ENCODE measurements around the gene AOPEP. TPM values are rescaled to one million over a fixed set of nuclear protein-coding genes. Genes with fewer than 3 reads are reported as not detected.

The AOPEP gene
- total RNA-seq, 4 donors from 2014 or later = 56.5 to 160 (median 103) TPM

GRCh38 chr9:95102001-95102433 is 375.5 kb downstream of the AOPEP start:
- intact Hi-C loops (cut with DNase I; ENCODE audit: low total_unique reads) (no loop called here), in situ Hi-C loops (cut with MboI; ENCODE audit: low sequenced_read_pairs in 4 of 4) (no loop called here)
- DNase-seq = peak in 1 of 2 donors; percentile 48
- no peak overlapping the region for H3K4me3 ChIP-seq
- no peaks in the 10 kb centered on the region for H3K27me3 ChIP-seq
- TF ChIP-seq POLR2A (IDR thresholded peaks at IDR 0.05) = no peak
- no peak for TF ChIP-seq CTCF (IDR thresholded peaks at IDR 0.05 in 4 of 5, conservative IDR thresholded peaks at IDR 0.05 in 1 of 5)
- peaks cover 67 to 76% of the 10 kb centered on the region in 2 donors for H3K4me1 ChIP-seq
- no peaks in the 10 kb centered on the region for H3K36me3 ChIP-seq
- peak; percentile 35 to 43 for ATAC-seq
- H3K27ac ChIP-seq = peak overlapping the region; percentile 87 to 96 (median 90)
- H3K9me3 ChIP-seq = no peaks in the 10 kb centered on the region

DNA sequence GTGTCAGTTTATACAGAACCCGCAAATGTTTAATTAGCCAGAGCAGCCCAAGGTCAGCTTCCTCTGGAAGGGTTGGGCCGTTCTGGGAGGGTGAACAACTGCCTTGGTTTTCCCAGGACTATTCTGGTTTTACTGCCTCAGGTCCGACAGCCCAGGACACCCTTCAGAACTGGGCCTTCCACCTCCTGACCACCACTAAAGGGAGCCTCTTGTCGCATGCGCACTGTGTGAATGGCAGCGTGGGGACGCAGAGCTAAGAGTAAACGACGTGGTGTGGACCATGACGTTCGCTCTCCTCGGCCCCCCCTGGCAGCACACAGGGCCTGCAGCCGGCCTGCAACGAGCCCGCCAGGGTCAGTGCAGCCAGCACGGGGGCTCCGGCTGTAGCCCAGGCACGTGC is 376.1 kb downstream of the AOPEP start:
- peaks cover 67 to 77% of the 10 kb centered on the region in 2 donors for H3K4me1 ChIP-seq

DNA sequence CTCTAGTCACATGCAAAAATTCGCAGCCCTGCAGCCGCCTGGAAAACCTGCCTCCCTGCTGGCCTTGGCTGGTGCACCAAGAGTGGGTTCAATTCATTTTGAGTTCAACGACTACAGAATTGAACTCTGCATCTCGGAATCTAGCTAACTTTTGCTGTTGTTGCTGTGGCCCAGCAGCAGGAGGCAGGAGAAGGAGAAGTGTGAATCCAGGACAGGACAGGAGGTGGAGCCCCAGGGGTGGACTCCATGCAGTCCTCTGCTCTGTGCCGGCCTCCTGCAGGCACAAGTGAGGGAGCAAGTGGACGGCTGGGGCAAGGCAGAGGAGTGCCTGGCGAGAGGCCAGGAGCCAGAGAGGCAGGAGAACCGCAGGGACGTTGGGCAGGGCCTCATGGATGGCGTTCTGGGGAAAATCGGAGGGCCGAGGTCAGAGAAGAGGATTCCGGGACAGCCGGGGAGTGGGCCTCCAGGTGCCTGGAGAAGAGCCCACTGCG is 376.8 kb downstream of the AOPEP start:
- no peaks in the 10 kb centered on the region for H3K9me3 ChIP-seq
- DNase-seq (peak in 1 of 2 donors; percentile 37), ATAC-seq (no peak)
- H3K4me3 ChIP-seq = no peak overlapping the region
- H3K27ac ChIP-seq = peak overlapping the region; percentile 87 to 96 (median 90)
- no peak for TF ChIP-seq POLR2A (IDR thresholded peaks at IDR 0.05)
- in situ Hi-C loops (cut with MboI; ENCODE audit: low sequenced_read_pairs in 4 of 4) = no loop called here
- intact Hi-C loops (cut with DNase I; ENCODE audit: low total_unique reads) = no loop called here
- H3K36me3 ChIP-seq = no peaks in the 10 kb centered on the region
- H3K27me3 ChIP-seq = no peaks in the 10 kb centered on the region
- H3K4me1 ChIP-seq = peaks cover 67 to 79% of the 10 kb centered on the region in 2 donors

More for the DNA sequence above, 376.1 kb downstream of the AOPEP start:
- in situ Hi-C loops (cut with MboI; ENCODE audit: low sequenced_read_pairs in 4 of 4) (no loop called here), intact Hi-C loops (cut with DNase I; ENCODE audit: low total_unique reads) (no loop called here)
- Histone ChIP-seq H3K4me3 (no peak overlapping the region), H3K27me3 (no peaks in the 10 kb centered on the region), H3K36me3 (no peaks in the 10 kb centered on the region), H3K9me3 (no peaks in the 10 kb centered on the region), H3K27ac (peak overlapping the region; percentile 87 to 96 (median 90))
- DNase-seq (no peak), ATAC-seq (no peak)
- TF ChIP-seq CTCF (IDR thresholded peaks at IDR 0.05 in 4 of 5, conservative IDR thresholded peaks at IDR 0.05 in 1 of 5) (no peak), POLR2A (IDR thresholded peaks at IDR 0.05) (no peak)

GRCh38 chr9:95103871-95104580 is 377.5 kb downstream of the AOPEP start:
- H3K27ac ChIP-seq = peak overlapping the region; percentile 74 to 96 (median 89)
- H3K27me3 ChIP-seq = no peaks in the 10 kb centered on the region
- in situ Hi-C loops (cut with MboI; ENCODE audit: low sequenced_read_pairs in 4 of 4) (no loop called here), intact Hi-C loops (cut with DNase I; ENCODE audit: low total_unique reads) (loop anchor here (2.0 kb wide), 1 partner anchor 23 kb away; no protein-coding TSS in a partner anchor)
- H3K4me3 ChIP-seq = no peak overlapping the region
- ATAC-seq (no peak), DNase-seq (no peak)
- H3K9me3 ChIP-seq = no peaks in the 10 kb centered on the region
- H3K36me3 ChIP-seq = no peaks in the 10 kb centered on the region
- no peak for TF ChIP-seq POLR2A (IDR thresholded peaks at IDR 0.05)
- no peak for TF ChIP-seq CTCF (IDR thresholded peaks at IDR 0.05 in 4 of 5, conservative IDR thresholded peaks at IDR 0.05 in 1 of 5)
- peaks cover 62 to 79% of the 10 kb centered on the region in 2 donors for H3K4me1 ChIP-seq

DNA sequence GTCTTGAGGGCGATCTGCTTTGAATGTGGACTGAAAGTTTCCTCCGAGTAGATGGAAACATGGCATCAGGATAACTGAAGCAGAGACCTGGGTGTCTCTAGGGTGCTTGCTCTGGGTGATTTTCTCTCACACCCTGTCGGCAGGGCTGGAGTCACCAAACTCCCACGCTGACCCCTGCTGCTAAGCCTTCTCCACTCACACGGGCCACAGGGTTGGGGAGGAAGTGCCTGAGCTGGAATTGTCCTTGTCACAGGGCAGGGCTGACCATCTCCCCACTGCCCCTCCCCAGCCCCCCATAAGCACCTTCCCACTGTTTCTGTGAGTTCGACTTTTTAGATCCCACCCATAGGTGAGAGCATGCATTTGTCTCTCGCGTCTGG is 378.1 kb downstream of the AOPEP start:
- Histone ChIP-seq H3K27ac (peak overlapping the region; percentile 74 to 96 (median 89)), H3K4me1 (peaks cover 60 to 83% of the 10 kb centered on the region in 2 donors), H3K9me3 (no peaks in the 10 kb centered on the region), H3K36me3 (no peaks in the 10 kb centered on the region), H3K4me3 (no peak overlapping the region), H3K27me3 (no peaks in the 10 kb centered on the region)
- TF ChIP-seq POLR2A (IDR thresholded peaks at IDR 0.05) = no peak
- no peak for TF ChIP-seq CTCF (IDR thresholded peaks at IDR 0.05 in 4 of 5, conservative IDR thresholded peaks at IDR 0.05 in 1 of 5)
- in situ Hi-C loops (cut with MboI; ENCODE audit: low sequenced_read_pairs in 4 of 4) = no loop called here
- intact Hi-C loops (cut with DNase I; ENCODE audit: low total_unique reads) = loop anchor here (2.0 kb wide), 1 partner anchor 22 kb away; no protein-coding TSS in a partner anchor
- DNase-seq (no peak), ATAC-seq (no peak)
